ENCODE results near the gene CARD9.

DNA sequence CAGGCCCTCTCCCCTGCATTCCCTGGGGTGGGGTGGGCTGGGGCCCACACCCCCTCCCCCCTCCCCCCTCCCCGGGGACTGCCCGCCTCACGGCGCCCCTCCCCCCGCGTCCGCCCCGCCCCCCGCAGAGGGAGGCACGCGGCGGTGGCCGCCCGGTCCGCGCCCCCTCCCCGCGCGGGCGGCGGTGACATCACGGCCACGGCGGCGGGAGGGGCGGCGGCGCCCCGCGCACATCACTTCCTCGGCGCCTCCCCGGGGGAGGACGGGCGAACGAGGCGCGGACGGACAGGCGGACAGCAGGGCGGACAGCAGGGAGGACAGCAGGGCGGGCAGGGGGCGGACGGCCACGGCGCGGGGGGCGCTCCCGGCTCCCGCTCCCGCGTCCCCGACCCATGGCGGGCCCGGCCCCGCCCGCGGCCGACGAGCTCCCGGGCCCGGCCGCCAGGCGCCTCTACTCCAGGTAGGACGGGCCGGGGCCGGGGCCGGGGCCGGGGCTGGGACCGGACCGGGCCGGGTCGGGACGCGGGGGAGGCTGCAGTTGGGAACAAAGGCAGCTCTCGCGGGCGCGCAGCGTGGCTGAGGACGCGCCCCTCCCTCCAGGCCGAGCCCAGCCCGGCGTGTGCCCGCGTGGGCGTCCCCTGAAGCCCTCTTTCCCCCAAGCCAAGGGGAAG is 46.0 kb downstream of the CARD9 start, which contains the start of gene GPSM1:
- peak in 1 of 6 experiments; percentile 10 for TF ChIP-seq CTCF (IDR thresholded peaks at IDR 0.05)
- peak in 2 of 4 donors; percentile 10 to 40 for TF ChIP-seq POLR2A (IDR thresholded peaks at IDR 0.05)

Measured in esophagus squamous epithelium (tissue), 4 donors.